Subcutaneous abdominal adipose tissue (tissue), 5 donors: ENCODE results near the gene RPL27A.

Experiments
- H3K27ac ChIP-seq: one replicate; pipeline ENCODE4 v1.7.0; 2013; ENCODE audit warnings: low read depth, mild to moderate bottlenecking, inconsistent platforms, low read length, moderate library complexity
- H3K27me3 ChIP-seq, 5 donors: one replicate each; pipeline ENCODE4 v1.7.0; 2013; ENCODE audit warnings: low read length in 5 of 5, inconsistent platforms in 1 of 5; ENCODE audit not compliant: control insufficient read depth in 5 of 5, insufficient read depth in 4 of 5
- H3K36me3 ChIP-seq, 5 donors: one replicate each; pipeline ENCODE4 v1.7.0; 2013; ENCODE audit warnings: low read length in 5 of 5; ENCODE audit not compliant: control insufficient read depth in 5 of 5, insufficient read depth in 5 of 5
- H3K4me1 ChIP-seq, 5 donors: one replicate each; pipeline ENCODE4 v1.7.0; 2013; ENCODE audit warnings: low read length in 5 of 5, mild to moderate bottlenecking in 3 of 5, moderate library complexity in 1 of 5; ENCODE audit not compliant: control insufficient read depth in 5 of 5, insufficient read depth in 5 of 5
- H3K4me3 ChIP-seq, 5 donors: one replicate each; pipeline ENCODE4 v1.7.0; 2013; ENCODE audit warnings: low read length in 5 of 5, low read depth in 1 of 5
- H3K9ac ChIP-seq, 5 donors: one replicate each; pipeline ENCODE4 v1.7.0; 2013; ENCODE audit warnings: low read length in 5 of 5, mild to moderate bottlenecking in 4 of 5, moderate library complexity in 3 of 5
- H3K9me3 ChIP-seq, 5 donors: one replicate each; pipeline ENCODE4 v1.7.0; 2013; ENCODE audit warnings: low read length in 5 of 5; ENCODE audit not compliant: control insufficient read depth in 5 of 5
- donor health status: healthy.
- donor health status: healthy.
- donor health status: healthy.
- donor health status: healthy.
- donor health status: healthy.

RPL27A gene

DNA sequence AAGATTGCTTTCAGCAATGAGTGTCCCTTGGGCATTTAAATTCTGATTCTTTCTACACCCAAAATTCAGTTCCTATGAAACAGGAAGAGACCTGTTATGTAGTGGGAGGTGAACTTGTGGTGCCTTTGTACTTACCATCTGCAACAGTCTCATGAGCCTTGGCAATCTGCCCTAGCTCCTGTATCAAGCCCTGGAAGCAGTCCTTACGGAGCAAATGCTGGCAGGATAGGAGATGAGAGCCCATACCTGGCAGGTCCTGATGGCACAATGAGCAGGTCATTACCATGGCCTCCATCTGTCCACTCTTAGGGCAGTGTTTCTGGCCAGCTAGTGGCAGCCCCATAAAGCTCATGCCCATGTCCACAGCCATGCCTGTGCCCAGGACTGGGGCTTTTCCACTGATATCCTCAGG lies 10.9 kb upstream of the RPL27A start:
- no peaks in the 10 kb centered on the region for H3K9me3 ChIP-seq
- no peaks in the 10 kb centered on the region for H3K27me3 ChIP-seq
- H3K36me3 ChIP-seq: peaks cover 0 to 12% (median 7%) of the 10 kb centered on the region in 5 donors
- peaks cover 0 to 15% (median 12%) of the 10 kb centered on the region in 5 donors for H3K4me1 ChIP-seq
- peak overlapping the region in 2 of 5 donors; percentile 4 to 46 for H3K9ac ChIP-seq
- H3K4me3 ChIP-seq: no peak overlapping the region
- H3K27ac ChIP-seq: peak overlapping the region; percentile 81

GRCh38 chr11:8672346-8672745 lies 10.2 kb upstream of the RPL27A start:
- Histone ChIP-seq H3K27me3 (no peaks in the 10 kb centered on the region), H3K9ac (peak overlapping the region in 1 of 5 donors; percentile 4), H3K27ac (peak overlapping the region; percentile 81), H3K9me3 (no peaks in the 10 kb centered on the region), H3K4me1 (peaks cover 0 to 15% (median 12%) of the 10 kb centered on the region in 5 donors), H3K4me3 (no peak overlapping the region), H3K36me3 (peaks cover 0 to 12% (median 7%) of the 10 kb centered on the region in 5 donors)

GRCh38 chr11:8674859-8675258 lies 7.7 kb upstream of the RPL27A start:
- Histone ChIP-seq H3K4me1 (peaks cover 0 to 15% (median 12%) of the 10 kb centered on the region in 5 donors), H3K9ac (no peak overlapping the region), H3K27ac (no peak overlapping the region), H3K4me3 (no peak overlapping the region), H3K27me3 (no peaks in the 10 kb centered on the region), H3K9me3 (no peaks in the 10 kb centered on the region), H3K36me3 (peaks cover 3 to 24% (median 8%) of the 10 kb centered on the region in 5 donors)

DNA sequence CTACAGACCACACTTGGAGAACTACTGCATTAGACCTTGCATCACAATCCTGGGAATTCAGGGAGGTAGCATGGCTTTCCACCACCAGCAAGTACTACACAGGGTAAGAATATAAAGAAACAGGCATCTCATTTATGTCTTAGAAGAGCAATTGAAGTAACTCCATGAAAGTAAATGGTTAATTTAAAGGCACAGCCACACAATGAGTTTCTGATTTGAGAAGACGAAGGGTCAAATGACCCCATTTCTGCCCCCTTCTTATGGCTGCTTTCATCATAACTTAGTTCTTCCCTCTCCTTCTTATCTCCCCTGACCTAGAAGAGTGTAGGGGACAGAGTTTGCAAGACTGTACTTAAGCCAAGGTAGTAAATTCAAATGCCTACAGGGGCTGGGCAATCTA lies 6.1 kb upstream of the RPL27A start:
- Histone ChIP-seq H3K27me3 (no peaks in the 10 kb centered on the region), H3K36me3 (peaks cover 3 to 24% (median 10%) of the 10 kb centered on the region in 5 donors), H3K27ac (no peak overlapping the region), H3K4me3 (no peak overlapping the region), H3K4me1 (peaks cover 0 to 9% (median 8%) of the 10 kb centered on the region in 5 donors), H3K9me3 (no peaks in the 10 kb centered on the region), H3K9ac (no peak overlapping the region)

GRCh38 chr11:8679006-8679405 lies 3.6 kb upstream of the RPL27A start:
- no peak overlapping the region for H3K4me3 ChIP-seq
- no peaks in the 10 kb centered on the region for H3K9me3 ChIP-seq
- peaks cover 3 to 15% (median 10%) of the 10 kb centered on the region in 5 donors for H3K36me3 ChIP-seq
- H3K27ac ChIP-seq: no peak overlapping the region
- H3K27me3 ChIP-seq: no peaks in the 10 kb centered on the region
- H3K9ac ChIP-seq: no peak overlapping the region
- peaks cover 7 to 20% (median 18%) of the 10 kb centered on the region in 5 donors for H3K4me1 ChIP-seq

DNA sequence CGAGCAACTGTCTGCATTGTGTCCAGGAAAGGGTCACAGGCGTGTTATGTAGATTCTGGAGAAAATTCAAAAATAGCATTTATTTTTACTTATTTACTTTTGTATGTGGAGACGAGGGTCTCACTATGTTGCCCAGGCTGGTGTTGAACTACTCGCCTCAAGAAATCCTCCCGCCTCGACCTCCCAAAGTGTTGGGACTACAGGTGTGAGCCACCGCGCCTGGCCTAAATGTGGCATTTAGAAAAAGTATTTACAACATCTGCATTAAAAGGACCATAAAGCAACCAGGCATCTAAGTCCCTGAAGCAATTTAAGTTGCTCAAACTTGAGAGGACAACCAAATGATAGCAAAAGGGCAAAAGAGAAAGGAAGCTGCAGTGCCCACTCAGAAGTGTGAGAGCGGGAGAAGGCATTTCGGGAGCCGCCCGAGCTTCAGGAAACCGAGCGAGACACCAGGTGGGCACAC lies 722 bp upstream of the RPL27A start:
- Histone ChIP-seq H3K9me3 (no peaks in the 10 kb centered on the region), H3K27ac (peak overlapping the region; percentile 96), H3K4me1 (peaks cover 8 to 30% (median 25%) of the 10 kb centered on the region in 5 donors), H3K27me3 (no peaks in the 10 kb centered on the region), H3K9ac (peak overlapping the region; percentile 96 to 100 (median 99)), H3K4me3 (peak overlapping the region; percentile 91 to 96 (median 95)), H3K36me3 (peaks cover 22 to 44% (median 34%) of the 10 kb centered on the region in 5 donors)

DNA sequence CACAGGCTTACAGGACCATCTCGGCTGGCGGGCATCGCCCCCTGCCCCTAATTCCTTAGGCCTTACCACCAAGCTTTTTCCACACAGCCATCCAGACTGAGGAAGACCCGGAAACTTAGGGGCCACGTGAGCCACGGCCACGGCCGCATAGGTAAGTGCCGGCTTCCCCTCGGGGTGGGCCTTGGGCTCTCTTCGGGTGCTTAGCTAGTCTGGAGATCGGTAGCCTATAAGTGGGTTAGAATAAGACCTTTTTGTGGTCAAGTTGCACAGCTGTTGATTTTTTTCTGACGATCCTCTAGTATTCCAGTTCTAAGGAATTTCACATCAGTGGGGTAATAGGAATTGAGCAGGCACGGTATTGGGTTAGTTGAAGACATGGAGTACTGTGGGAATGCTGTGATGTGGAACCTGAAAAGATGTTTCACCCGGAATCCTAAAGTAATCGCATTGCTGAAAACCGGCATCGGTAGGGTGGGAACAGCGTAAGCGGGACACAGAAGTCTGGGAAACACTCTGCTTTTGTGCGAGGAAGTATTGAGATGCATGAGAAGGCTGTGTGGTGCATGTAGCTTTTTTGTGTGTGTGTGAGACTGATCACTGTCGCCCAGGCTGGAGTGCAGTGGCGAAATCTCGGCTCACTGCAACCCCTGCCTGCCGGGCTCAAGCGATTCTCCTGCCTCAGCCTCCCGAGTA lies 669 bp downstream of the RPL27A start:
- peak overlapping the region; percentile 96 for H3K27ac ChIP-seq
- peak overlapping the region; percentile 91 to 96 (median 95) for H3K4me3 ChIP-seq
- peaks cover 19 to 45% (median 34%) of the 10 kb centered on the region in 5 donors for H3K36me3 ChIP-seq
- H3K9me3 ChIP-seq: no peaks in the 10 kb centered on the region
- peak overlapping the region; percentile 96 to 100 (median 99) for H3K9ac ChIP-seq
- H3K4me1 ChIP-seq: peaks cover 11 to 36% (median 30%) of the 10 kb centered on the region in 5 donors
- H3K27me3 ChIP-seq: no peaks in the 10 kb centered on the region

DNA sequence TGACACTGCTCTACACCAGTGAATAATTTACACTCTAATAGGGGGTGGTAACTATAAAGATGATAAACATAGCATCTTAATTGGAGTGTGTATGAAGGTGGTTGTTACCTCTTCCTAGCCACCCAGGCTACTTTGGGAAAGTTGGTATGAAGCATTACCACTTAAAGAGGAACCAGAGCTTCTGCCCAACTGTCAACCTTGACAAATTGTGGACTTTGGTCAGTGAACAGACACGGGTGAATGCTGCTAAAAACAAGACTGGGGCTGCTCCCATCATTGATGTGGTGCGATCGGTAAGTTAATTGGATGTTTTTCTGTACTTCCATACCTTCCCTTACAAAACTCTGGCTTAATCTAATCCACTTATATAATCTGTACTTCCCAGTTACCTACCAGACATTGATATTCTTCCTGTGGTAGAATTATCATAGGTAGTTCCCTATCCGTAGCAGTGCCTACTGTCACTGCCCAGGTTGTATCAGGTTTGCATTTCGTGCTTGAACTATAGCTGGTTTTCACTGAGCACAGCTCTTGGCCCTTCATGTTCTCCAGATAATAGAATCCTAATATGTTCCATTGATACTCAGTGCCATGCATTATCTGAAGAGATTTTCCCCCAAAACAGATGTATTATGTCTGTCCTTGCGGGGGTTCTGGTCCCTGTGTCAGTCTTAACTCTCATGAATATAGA lies 2.2 kb downstream of the RPL27A start:
- peak overlapping the region in 4 of 5 donors; percentile 98 to 100 (median 99) for H3K9ac ChIP-seq
- peak overlapping the region; percentile 96 for H3K27ac ChIP-seq
- H3K27me3 ChIP-seq: no peaks in the 10 kb centered on the region
- H3K36me3 ChIP-seq: peaks cover 19 to 38% (median 24%) of the 10 kb centered on the region in 5 donors
- H3K4me1 ChIP-seq: peaks cover 11 to 48% (median 42%) of the 10 kb centered on the region in 5 donors
- H3K9me3 ChIP-seq: no peaks in the 10 kb centered on the region
- no peak overlapping the region for H3K4me3 ChIP-seq

DNA sequence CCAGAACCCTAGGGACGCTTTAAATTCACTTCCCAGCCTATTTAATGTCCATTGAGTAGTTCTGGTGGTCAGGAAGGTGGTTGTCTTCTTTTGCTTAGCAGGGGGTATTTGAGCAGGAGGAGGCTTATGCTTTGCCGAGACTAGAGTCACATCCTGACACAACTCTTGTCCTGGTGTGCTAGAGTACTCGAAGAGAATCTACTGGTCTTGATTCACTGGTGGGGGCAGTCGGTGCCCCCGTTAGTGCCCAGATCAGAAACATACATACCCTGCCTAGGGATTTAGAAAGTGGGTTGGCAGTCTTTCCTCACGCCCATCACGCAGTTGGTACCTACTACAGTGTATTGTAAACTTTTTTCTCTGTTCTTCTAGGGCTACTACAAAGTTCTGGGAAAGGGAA lies 2.7 kb downstream of the RPL27A start:
- H3K36me3 ChIP-seq: peaks cover 19 to 38% (median 24%) of the 10 kb centered on the region in 5 donors
- no peaks in the 10 kb centered on the region for H3K27me3 ChIP-seq
- peaks cover 11 to 48% (median 42%) of the 10 kb centered on the region in 5 donors for H3K4me1 ChIP-seq
- no peaks in the 10 kb centered on the region for H3K9me3 ChIP-seq
- H3K4me3 ChIP-seq: no peak overlapping the region
- no peak overlapping the region for H3K27ac ChIP-seq
- peak overlapping the region in 1 of 5 donors; percentile 99 for H3K9ac ChIP-seq

- H3K36me3 ChIP-seq: peaks cover 19 to 34% (median 24%) of the 10 kb centered on the region in 5 donors
- no peaks in the 10 kb centered on the region for H3K27me3 ChIP-seq
- H3K4me3 ChIP-seq: no peak overlapping the region
- H3K27ac ChIP-seq: no peak overlapping the region
- H3K9me3 ChIP-seq: no peaks in the 10 kb centered on the region
- peaks cover 11 to 48% (median 42%) of the 10 kb centered on the region in 5 donors for H3K4me1 ChIP-seq
- no peak overlapping the region for H3K9ac ChIP-seq
Observed at GRCh38 chr11:8685820-8686219, 3.2 kb downstream of the RPL27A start.
